Lower lobe of right lung (tissue), 2 donors: ENCODE results near the gene CBFA2T3. TPM values are rescaled to one million over a fixed set of nuclear protein-coding genes. Genes with fewer than 3 reads are reported as not detected.

Experiments
- ATAC-seq, 2 donors: fragments of 200-7000 bp; cut with Tn5 transposase; one replicate each; pipeline ENCODE4 v1.9.1; 2020 to 2022; ENCODE audit warnings: mild to moderate bottlenecking in 2 of 2, moderate library complexity in 2 of 2
- DNase-seq: peaks from one replicate; pipeline ENCODE4 v3.0.0-alpha.2; 2020
- H3K27ac ChIP-seq: fragments of 200-600 bp; one replicate; pipeline ENCODE4 v1.8.0; 2022
- H3K27me3 ChIP-seq: fragments of 200-600 bp; one replicate; pipeline ENCODE4 v1.8.0; 2022; ENCODE audit warnings: low read depth
- H3K36me3 ChIP-seq: fragments of 200-600 bp; one replicate; pipeline ENCODE4 v1.8.0; 2022; ENCODE audit warnings: mild to moderate bottlenecking
- H3K4me1 ChIP-seq: fragments of 200-600 bp; one replicate; pipeline ENCODE4 v1.8.0; 2022
- H3K4me3 ChIP-seq: fragments of 200-600 bp; one replicate; pipeline ENCODE4 v1.8.0; 2022; ENCODE audit warnings: mild to moderate bottlenecking
- H3K9me3 ChIP-seq: fragments of 200-600 bp; one replicate; pipeline ENCODE4 v1.8.0; 2022
- CTCF ChIP-seq: fragments of 200-600 bp; IDR thresholded peaks from one replicate; pipeline ENCODE4 v1.8.0; 2022; ENCODE audit warnings: antibody characterized with exemption, mild to moderate bottlenecking
- intact Hi-C: fragments of 100-400 bp; cut with DNase I; formaldehyde crosslinking; loops from one replicate; pipeline ENCODE4 v1.11.0; 2022
- total RNA-seq: library from RNA; stranded (reverse); fragmentation: NEBNext Ultra II Directional; extraction: Animal tissue kit (Norgen Biotek cat#: 25700); gene quantifications from one replicate; pipeline ENCODE4 v1.2.1, GENCODE V29; 2021
- donor health status: DM: no; HTN: yes; CAD: no; lungs with severe emphysema.

Gene CBFA2T3
- total RNA-seq, 1 donor from 2014 or later, result 14.3 TPM

- peaks cover 38% of the 10 kb centered on the region for H3K27me3 ChIP-seq
- DNase-seq, result no peak
These were observed 109.3 kb downstream of the CBFA2T3 start for GRCh38 chr16:88867581-88868246.

GRCh38 chr16:88866151-88866920, 110.7 kb downstream of the CBFA2T3 start, which contains the start of gene PABPN1L:
Gene PABPN1L (minus strand): TSS chr16:88866660. CDS start chr16:88866606, 54 bp downstream.
- peaks cover 16% of the 10 kb centered on the region for H3K36me3 ChIP-seq
- peaks cover 32% of the 10 kb centered on the region for H3K27me3 ChIP-seq
- DNase-seq, result no peak
- no peak within 1 kb of the TSS for H3K4me3 ChIP-seq
- H3K9me3 ChIP-seq, result no peaks in the 10 kb centered on the region
- ATAC-seq, result no peak
- H3K27ac ChIP-seq, result no peak within 1 kb of the TSS
- no peak for TF ChIP-seq CTCF
- intact Hi-C loops, result no loop called here
- H3K4me1 ChIP-seq, result no peaks in the 10 kb centered on the region

More at GRCh38 chr16:88867581-88868246, 109.3 kb downstream of the CBFA2T3 start:
- Histone ChIP-seq H3K4me3 (no peak overlapping the region), H3K4me1 (no peaks in the 10 kb centered on the region), H3K9me3 (no peaks in the 10 kb centered on the region), H3K36me3 (peaks cover 3% of the 10 kb centered on the region), H3K27ac (no peak overlapping the region)
- intact Hi-C loops, result no loop called here
- no peak for ATAC-seq
- no peak for TF ChIP-seq CTCF

- no peaks in the 10 kb centered on the region for H3K9me3 ChIP-seq
- ATAC-seq, result no peak
- no peak overlapping the region for H3K27ac ChIP-seq
- TF ChIP-seq CTCF, result no peak
- no peak for DNase-seq
- intact Hi-C loops, result no loop called here
- H3K27me3 ChIP-seq, result peaks cover 27% of the 10 kb centered on the region
- H3K4me1 ChIP-seq, result no peaks in the 10 kb centered on the region
- H3K4me3 ChIP-seq, result no peak overlapping the region
- peaks cover 22% of the 10 kb centered on the region for H3K36me3 ChIP-seq
These were observed 111.3 kb downstream of the CBFA2T3 start for GRCh38 chr16:88865742-88866141.

GRCh38 chr16:88865310-88865709, 111.7 kb downstream of the CBFA2T3 start:
- no peak for DNase-seq
- no peak overlapping the region for H3K4me3 ChIP-seq

GRCh38 chr16:88864521-88864920, 112.5 kb downstream of the CBFA2T3 start:
- DNase-seq (no peak), ATAC-seq (no peak)
- Histone ChIP-seq H3K4me1 (no peaks in the 10 kb centered on the region), H3K9me3 (no peaks in the 10 kb centered on the region), H3K4me3 (no peak overlapping the region), H3K27ac (no peak overlapping the region), H3K36me3 (peaks cover 34% of the 10 kb centered on the region), H3K27me3 (peaks cover 16% of the 10 kb centered on the region)
- no peak for TF ChIP-seq CTCF
- intact Hi-C loops, result no loop called here

More at GRCh38 chr16:88865310-88865709, 111.7 kb downstream of the CBFA2T3 start:
- H3K27ac ChIP-seq, result no peak overlapping the region
- H3K9me3 ChIP-seq, result no peaks in the 10 kb centered on the region
- TF ChIP-seq CTCF, result no peak
- H3K36me3 ChIP-seq, result peaks cover 26% of the 10 kb centered on the region
- peaks cover 23% of the 10 kb centered on the region for H3K27me3 ChIP-seq
- intact Hi-C loops, result no loop called here
- no peaks in the 10 kb centered on the region for H3K4me1 ChIP-seq
- ATAC-seq, result no peak
